Measurements from ENCODE around the gene TEKT1.
"Not testable (repeated sequence)": the region's sequence is repeated elsewhere in the genome, so short reads cannot be mapped to it uniquely, and the experiment has no call there.

TEKT1 gene

DNA sequence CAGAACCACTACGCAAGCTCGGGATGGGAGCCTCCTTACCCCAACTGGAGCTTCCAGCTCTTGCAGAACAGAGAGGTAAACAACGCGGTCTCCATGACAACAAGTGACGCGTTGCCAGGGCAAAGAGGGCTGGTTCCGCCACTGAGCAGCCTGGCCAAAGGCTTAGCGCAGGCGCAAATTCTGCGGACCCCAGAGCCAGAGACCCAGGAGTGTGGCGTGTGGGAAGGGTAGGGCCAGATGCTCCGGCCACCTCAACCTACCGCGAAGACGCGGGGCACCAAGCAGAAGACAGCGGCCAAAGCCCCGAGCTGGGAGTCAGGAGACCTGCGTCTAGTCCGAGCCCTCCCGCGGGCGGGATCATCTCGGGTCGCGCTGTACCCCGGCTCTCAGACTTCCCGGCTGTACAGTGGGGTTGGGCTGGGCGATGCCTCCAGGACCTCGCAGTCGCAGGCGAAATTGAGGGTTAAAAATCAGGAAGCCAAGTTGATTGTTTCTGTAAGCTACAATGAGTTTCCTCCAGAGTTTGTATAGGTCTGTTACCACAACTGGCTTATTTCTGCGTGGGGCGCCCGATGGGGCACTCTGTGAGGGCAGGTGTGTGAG is at the start of gene TEKT1:
TSS of gene TEKT1 (minus strand) at position 69 of the 603 bp plus-strand sequence. CDS start 1,353 bp downstream, outside the sequence.
- Histone ChIP-seq H3K9me3 (ENCODE audit: severe bottlenecking) (no peaks in the 10 kb centered on the region), H3K36me3 (ENCODE audit: low read depth) (no peaks in the 10 kb centered on the region), H3K4me3 (ENCODE audit: severe bottlenecking) (peak within 1 kb of the TSS; percentile 38), H3K27ac (ENCODE audit: poor library complexity, severe bottlenecking) (no peak within 1 kb of the TSS), H3K4me1 (ENCODE audit: insufficient read depth, poor library complexity, severe bottlenecking) (no peaks in the 10 kb centered on the region), H3K27me3 (ENCODE audit: insufficient read depth, poor library complexity, severe bottlenecking) (no peaks in the 10 kb centered on the region)
- peak; percentile 75 for DNase-seq (ENCODE audit: low spot score)
- ATAC-seq (ENCODE audit: low read depth) = peak; percentile 97
- TF ChIP-seq, protein P1, sequence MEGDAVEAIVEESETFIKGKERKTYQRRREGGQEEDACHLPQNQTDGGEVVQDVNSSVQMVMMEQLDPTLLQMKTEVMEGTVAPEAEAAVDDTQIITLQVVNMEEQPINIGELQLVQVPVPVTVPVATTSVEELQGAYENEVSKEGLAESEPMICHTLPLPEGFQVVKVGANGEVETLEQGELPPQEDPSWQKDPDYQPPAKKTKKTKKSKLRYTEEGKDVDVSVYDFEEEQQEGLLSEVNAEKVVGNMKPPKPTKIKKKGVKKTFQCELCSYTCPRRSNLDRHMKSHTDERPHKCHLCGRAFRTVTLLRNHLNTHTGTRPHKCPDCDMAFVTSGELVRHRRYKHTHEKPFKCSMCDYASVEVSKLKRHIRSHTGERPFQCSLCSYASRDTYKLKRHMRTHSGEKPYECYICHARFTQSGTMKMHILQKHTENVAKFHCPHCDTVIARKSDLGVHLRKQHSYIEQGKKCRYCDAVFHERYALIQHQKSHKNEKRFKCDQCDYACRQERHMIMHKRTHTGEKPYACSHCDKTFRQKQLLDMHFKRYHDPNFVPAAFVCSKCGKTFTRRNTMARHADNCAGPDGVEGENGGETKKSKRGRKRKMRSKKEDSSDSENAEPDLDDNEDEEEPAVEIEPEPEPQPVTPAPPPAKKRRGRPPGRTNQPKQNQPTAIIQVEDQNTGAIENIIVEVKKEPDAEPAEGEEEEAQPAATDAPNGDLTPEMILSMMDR (IDR thresholded peaks at IDR 0.05; ENCODE audit: poor library complexity, severe bottlenecking) = no peak

DNA sequence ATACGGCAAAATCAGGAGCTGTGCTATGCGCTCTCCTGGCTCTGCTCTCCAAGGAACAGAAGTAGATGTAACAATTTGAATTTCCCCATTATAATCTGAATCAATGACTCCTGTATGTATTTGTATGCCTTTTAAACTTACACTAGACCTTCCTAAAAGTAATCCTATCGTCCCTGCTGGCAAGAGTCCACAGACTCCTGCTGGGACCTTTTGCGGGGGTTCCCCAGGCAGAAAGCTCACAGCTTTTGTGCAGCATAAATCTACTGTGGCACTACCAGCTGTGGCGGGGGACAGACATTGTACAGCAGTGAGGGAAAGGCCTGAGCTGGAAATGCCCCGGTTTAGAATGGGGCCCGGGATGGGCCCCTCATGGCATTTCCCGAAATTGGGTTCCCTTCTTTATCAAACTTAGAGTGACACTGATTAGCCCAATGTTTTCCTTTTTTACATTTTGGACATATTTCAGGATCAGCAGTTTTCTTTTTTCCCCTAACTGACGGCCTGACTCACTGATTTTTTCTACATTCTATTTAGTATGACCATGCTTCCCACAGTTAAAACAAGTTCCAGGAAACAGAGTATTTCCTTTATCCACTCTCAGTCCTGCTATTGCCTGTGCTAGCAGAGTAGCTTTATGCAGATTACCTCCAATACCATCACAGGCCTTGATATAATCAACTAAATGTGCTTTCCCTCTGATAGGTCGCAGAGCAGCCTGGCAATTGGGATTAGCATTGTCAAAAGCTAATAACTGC is 47.9 kb upstream of the TEKT1 start:
- H3K36me3 ChIP-seq (ENCODE audit: low read depth); H3K27ac ChIP-seq (ENCODE audit: poor library complexity, severe bottlenecking); DNase-seq (ENCODE audit: low spot score); ATAC-seq (ENCODE audit: low read depth); H3K9me3 ChIP-seq (ENCODE audit: severe bottlenecking); H3K27me3 ChIP-seq (ENCODE audit: insufficient read depth, poor library complexity, severe bottlenecking); H3K4me3 ChIP-seq (ENCODE audit: severe bottlenecking): not testable (repeated sequence)
- H3K4me1 ChIP-seq (ENCODE audit: insufficient read depth, poor library complexity, severe bottlenecking) = peaks cover 10% of the 10 kb centered on the region

DNA sequence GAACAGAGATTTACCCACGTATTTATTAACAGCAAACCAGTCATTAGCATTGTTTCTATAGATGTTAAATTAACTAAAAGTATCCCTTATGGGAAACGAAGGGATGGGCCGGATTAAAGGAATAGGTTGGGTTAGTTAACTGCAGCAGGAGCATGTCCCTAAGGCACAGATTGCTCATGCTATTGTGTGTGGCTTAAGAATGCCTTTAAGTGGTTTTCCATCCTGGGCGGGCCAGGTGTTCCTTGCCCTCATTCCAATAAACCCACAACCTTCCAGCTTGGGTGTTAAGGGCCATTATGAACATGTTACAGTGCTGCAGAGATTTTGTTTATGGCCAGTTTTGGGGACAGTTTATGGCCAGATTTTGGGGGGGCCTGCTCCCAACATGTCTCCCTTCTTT is 43.7 kb upstream of the TEKT1 start:
- DNase-seq (ENCODE audit: low spot score); H3K36me3 ChIP-seq (ENCODE audit: low read depth); ATAC-seq (ENCODE audit: low read depth); H3K4me3 ChIP-seq (ENCODE audit: severe bottlenecking); H3K9me3 ChIP-seq (ENCODE audit: severe bottlenecking); H3K27me3 ChIP-seq (ENCODE audit: insufficient read depth, poor library complexity, severe bottlenecking): not testable (repeated sequence)
- Histone ChIP-seq H3K27ac (ENCODE audit: poor library complexity, severe bottlenecking) (peak overlapping the region; percentile 17), H3K4me1 (ENCODE audit: insufficient read depth, poor library complexity, severe bottlenecking) (peaks cover 22% of the 10 kb centered on the region)

DNA sequence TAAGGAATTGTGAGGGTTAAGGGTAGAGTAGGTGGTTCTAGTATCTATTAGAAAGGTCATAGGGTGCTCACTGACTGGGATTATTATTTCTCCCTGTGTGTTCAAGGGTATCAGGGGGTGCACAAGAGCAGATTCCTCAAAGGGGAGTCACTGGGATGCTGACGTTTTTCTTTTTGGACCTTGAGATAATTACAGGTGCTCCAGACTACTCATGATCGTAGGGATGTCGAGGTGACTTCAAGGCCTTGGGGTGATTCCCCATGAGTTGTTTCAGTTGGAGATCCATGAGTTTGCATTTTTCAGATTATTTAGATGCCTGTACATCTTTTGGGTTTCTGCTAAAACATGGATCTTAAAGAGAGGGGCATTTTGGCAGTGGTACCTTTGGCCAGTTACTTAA is 41.4 kb upstream of the TEKT1 start:
- Histone ChIP-seq H3K4me1 (ENCODE audit: insufficient read depth, poor library complexity, severe bottlenecking) (peaks cover 35% of the 10 kb centered on the region), H3K27me3 (ENCODE audit: insufficient read depth, poor library complexity, severe bottlenecking) (no peaks in the 10 kb centered on the region), H3K4me3 (ENCODE audit: severe bottlenecking) (no peak overlapping the region), H3K27ac (ENCODE audit: poor library complexity, severe bottlenecking) (peak overlapping the region; percentile 76), H3K36me3 (ENCODE audit: low read depth) (no peaks in the 10 kb centered on the region), H3K9me3 (ENCODE audit: severe bottlenecking) (no peaks in the 10 kb centered on the region)
- TF ChIP-seq, protein P1 (IDR thresholded peaks at IDR 0.05; ENCODE audit: poor library complexity, severe bottlenecking) = no peak
- ATAC-seq (ENCODE audit: low read depth) (no peak), DNase-seq (ENCODE audit: low spot score) (no peak)

DNA sequence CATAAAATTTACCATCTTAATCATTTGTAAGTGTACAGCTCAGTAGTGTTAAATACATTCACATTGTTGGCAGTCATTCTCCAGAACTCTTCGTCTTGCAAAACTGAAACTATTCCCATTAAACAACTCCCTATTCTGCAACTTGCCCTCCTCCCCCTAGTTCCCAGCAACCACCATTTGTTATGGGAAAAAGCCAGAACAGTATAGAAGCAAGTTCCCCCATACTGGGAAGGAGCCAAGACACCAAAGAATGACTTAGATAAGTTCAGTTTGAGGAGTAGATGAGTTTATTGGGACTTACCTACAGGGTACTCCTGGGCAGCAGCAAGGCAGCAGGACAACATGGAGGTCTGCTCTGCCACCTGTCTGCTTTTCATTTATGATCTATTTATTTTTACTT is 39.3 kb upstream of the TEKT1 start:
- DNase-seq (ENCODE audit: low spot score) = no peak

More for the DNA sequence above, 39.3 kb upstream of the TEKT1 start:
- Histone ChIP-seq H3K4me1 (ENCODE audit: insufficient read depth, poor library complexity, severe bottlenecking) (peaks cover 38% of the 10 kb centered on the region), H3K27ac (ENCODE audit: poor library complexity, severe bottlenecking) (no peak overlapping the region), H3K9me3 (ENCODE audit: severe bottlenecking) (no peaks in the 10 kb centered on the region), H3K36me3 (ENCODE audit: low read depth) (no peaks in the 10 kb centered on the region), H3K27me3 (ENCODE audit: insufficient read depth, poor library complexity, severe bottlenecking) (no peaks in the 10 kb centered on the region), H3K4me3 (ENCODE audit: severe bottlenecking) (no peak overlapping the region)
- ATAC-seq (ENCODE audit: low read depth) = no peak
- TF ChIP-seq, protein P1 (IDR thresholded peaks at IDR 0.05; ENCODE audit: poor library complexity, severe bottlenecking) = no peak
